GM19240 (cell line): ENCODE measurements around the gene TPM3.
"Not testable (repeated sequence)": the region's sequence is repeated elsewhere in the genome, so short reads cannot be mapped to it uniquely, and the experiment has no call there.

Experiments
- DNase-seq: peaks from one replicate; pipeline ENCODE4 v3.0.0; 2011; ENCODE audit warnings: low spot score; ENCODE audit not compliant: insufficient read length

The TPM3 gene

DNA sequence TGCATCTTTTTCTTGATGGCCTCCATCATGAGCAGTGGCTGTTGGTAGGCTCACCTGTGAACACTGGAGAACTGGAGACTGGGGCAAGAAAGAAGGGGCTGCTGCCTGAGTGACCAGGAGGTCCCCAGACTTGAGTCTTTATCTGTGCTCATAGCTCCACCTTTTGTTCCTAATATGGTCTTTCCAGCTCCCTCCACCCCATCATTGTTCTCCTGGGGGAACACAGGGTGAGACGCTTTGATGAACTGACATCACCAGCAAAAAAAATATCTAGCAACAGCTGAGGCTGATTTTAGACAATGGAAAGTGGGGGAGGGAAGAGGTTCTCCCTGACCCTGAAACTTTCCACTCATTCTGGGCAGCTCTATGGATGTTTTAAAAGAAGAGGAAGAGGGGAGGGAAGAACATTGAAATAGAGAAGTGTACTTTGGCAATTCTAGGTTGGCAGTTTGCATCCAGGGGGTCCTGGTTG lies at the start of gene TPM3:
Gene TPM3 (minus strand): TSS at position 111 of the 472 bp plus-strand sequence. CDS start 82 bp downstream, at position 29.
- DNase-seq = no peak

DNA sequence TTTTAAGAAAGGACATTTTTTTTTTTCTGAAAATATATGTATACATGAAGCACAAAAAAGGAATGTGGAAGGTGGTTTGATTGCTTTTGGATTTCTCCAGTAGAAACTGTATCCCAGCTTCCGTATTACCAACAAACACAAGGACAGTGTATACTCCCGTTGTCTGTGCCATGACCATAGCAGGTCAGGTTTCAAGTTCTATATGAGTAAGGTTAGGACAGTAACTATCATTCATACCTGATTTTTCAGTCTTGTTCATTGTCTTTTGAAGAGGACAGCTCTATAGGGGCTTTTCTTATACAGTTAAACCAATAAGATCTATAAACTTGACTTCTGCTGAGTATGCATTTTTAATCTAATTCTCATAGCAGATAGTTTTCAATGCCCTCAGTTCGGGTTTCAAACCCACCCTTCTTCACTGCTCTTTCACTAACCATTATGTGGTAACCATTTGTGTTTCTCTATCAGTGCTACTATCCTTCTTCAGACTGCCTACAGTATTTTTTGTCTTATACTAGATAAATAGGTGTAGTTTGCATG lies 48.5 kb upstream of the TPM3 start:
- DNase-seq = no peak

DNA sequence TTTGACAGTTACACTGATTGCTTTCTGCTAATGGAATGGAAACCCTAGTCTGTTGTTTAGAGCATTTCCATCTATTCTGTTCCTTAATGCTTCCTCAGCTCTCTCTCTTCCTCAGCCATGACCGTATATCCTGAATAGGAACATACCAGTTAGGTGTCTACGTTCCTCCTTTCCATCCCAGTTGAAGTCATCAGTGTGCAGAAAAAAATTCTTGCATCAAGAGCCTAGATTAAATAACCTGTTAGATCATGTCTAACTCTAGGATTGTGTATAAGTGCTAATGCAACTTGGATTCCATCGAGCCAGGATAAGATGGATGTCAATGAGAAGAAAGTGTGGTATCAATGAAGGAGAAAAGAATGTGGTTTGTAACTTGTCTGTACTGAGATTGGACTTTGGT lies 47.6 kb upstream of the TPM3 start:
- no peak for DNase-seq

DNA sequence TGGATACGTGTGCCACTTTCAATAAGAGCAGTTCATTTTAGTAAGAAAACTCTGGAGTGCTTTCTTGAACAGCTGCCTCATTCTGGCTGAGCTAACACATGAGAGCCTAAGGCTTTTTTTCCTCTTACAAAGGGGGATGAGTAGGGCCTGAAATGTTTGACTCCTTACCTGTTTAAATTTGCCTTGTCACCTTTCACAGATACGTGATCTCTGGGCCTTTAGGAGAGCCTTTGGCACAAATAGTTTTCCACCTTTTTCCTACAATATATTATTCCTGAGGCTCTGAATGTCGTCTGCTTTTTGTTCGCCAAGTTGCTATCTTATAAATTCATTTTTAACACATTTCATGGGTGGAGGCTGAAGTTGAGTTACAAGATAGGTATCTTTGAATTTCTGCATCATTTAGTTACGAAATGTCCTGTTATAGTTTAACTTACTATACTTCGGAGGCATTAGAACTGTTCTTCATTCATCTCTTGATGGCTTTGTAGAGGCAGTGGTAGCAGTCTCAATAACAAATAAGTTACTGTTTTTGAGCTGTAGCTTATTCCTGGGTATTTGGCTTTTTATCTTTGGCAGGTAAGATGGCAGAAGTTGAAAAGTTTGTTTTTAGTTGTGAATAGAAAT lies 46.1 kb upstream of the TPM3 start:
- no peak for DNase-seq

DNA sequence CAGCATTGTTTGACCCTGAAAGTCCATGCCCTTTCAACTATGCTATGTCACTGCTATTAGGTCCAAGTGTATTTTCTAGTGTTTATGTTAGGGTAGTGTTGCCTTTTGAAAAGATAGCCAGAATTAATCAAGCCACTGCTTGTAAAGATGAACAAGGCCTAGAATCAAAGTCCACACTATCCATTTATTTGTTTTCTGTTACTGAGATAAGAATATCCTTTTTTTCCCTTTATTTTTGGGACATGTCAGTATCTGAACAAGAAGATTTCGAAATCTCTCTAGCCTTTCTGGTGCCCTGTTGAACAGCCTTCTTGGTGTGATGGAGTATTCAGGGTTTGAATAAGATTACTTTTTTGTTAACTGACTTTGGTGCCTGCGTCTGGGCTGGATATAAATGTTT lies 45.5 kb upstream of the TPM3 start:
- DNase-seq = no peak

DNA sequence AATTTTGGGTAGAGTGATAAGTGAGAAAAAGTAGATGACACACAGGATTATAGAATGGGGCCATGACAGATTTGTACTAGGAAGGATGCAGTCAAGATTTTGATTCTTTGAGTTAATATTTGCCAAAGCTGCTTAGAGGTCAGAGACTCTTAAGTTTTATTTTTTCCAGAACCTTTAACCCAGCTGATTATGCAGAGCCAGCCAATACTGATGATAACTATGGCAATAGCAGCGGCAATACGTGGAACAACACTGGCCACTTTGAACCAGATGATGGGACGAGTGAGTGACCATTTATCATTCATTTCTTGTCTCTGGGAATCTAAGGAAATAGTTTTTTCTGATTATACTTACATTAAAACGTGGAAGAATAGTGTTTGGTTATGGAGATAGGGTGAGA lies 45.0 kb upstream of the TPM3 start:
- DNase-seq = no peak

DNA sequence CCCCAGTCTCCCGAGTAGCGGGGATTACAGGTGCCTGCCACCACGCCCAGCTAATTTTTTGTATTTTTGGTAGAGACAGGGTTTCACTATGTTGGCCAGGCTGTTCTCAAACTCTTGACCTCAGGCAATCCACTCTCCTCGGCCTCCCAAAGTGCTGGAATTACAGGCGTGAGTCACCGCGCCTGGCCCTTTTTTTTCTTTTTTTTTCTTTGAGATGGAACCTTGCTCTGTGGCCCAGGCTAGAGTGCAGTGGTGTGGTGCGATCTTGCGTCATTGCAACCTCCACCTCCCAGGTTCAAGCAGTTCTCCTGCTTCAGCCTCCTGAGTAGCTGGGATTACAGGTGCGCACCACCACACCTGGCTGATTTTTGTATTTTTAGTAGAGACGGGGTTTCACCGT lies 41.2 kb upstream of the TPM3 start:
- DNase-seq = not testable (repeated sequence)

DNA sequence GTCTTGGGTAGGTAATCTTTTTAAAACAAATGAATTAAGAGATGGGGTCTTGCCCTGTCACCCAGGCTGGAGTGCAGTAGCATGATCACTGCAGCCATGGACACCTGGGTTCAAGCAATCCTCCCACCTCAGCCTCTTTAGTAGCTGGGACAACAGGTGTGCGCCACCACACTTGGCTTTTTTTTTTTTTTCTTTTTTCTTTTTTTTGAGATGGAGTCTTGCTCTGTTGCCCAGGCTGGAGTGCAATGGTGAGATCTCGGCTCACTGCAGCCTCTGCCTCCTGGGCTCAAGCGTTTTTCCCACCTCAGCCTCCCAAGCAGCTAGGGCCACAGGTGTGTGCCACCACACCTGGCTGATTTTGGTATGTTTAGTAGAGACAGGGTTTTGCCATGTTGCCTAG lies 39.2 kb upstream of the TPM3 start:
- DNase-seq = not testable (repeated sequence)

DNA sequence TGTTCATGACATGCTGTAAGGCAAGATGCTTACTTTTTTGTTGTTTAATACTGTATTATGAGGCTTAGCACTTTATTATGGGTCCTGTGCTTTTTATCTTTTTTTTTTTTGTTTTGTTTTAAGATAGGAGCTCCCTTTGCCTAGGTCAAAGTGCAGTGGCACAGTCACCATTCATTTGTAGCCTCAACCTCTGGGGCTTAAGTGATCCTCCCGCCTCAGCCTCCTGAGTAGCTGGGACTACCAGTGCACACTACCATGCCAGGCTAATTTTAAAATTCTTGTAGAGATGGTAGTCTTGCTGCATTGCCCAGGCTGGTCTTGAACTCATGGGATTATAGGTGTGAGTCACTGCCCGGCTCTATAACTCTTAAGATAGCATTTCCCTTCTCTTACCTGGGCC lies 33.5 kb upstream of the TPM3 start:
- no peak for DNase-seq

DNA sequence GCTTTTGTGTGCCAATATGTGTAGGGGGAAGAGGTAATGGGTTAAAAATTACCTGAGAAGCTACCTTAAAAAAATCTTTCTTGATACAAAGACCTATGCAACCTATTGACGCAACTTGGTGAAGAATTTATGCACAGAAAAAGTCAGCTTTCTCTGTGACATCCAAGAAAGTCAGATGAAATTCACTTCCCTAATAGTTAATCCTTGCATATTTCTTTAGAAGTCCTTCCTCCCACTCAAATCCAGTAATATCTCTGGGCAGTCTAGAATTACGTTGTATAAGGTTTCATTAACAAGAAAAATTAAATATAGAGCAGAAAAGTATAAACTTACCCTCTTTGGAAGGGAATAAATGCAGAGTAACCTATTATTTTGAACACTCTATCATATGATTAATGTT lies 31.7 kb upstream of the TPM3 start:
- DNase-seq = no peak

DNA sequence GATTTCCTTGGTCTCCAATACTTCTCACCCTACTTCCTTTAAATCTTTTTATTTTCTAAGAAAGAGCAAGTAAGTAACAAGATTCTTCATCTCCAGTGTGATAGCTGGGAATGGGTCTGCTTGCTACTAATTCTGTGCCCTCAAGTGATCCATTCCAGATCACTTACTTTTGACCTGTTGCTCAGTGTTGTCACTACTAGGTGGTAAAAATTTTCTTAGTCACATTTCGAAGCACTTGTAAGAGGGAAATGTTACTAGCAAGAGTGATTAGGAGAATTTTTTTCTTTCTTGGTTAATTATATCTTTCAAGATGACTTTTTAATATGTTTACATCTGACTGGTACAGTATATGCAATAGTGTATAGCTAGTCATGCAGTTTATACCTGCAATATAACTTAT lies 31.0 kb upstream of the TPM3 start:
- no peak for DNase-seq

DNA sequence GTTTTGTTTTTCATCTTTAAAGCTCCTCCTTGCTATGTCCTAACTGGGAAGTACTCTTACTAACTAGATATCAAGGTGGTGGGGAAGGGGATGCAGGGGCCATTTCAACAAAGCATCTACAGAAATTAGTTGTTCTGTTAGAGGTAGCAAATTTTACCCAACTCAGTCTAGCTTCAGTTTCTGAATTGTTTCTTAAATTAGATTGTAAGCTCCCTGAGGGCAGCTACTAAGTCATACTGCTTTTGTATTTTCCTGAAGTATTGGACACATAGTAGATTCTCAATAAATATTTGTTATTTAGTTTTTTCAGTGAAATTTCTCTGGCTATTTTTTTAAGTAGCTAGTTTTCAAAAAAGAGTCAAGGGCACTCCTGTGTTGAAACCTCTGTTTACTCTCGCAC lies 30.6 kb upstream of the TPM3 start:
- no peak for DNase-seq

DNA sequence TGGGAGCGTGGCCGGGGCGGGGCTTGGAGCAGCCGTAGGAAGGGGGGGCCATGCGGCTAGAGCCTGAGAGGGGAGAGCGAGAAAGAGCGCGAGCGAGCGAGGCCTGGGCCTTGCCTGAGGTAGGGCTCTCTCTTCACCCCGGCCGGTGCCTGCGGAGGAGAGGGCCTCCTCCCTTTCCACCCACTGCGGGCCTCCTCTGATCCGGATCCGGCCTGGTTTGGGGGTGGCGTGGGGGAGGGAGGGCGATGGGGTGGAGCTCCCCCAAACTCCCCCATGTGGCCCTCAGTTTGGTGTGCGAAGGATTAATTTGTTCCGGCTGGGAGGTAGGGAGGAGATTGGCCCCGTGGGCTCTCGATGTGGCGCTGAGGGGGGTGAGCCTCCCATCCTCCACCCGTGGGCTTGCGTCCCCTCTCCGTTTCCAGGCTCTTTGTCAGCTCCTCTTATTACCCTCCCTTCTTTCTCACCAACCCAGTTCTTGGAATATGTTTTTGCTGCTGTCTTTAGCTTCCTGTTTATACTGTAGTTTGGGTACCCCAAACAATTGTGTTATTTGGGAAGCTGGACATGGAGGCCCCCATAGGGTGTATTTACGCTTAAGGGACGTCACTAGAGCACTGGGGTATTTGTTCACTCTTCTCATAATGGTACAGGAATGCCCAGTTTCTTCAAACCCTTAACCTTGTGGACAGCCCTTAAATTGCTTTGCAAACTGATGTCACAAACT lies 29.5 kb upstream of the TPM3 start:
- peak; percentile 16 for DNase-seq

DNA sequence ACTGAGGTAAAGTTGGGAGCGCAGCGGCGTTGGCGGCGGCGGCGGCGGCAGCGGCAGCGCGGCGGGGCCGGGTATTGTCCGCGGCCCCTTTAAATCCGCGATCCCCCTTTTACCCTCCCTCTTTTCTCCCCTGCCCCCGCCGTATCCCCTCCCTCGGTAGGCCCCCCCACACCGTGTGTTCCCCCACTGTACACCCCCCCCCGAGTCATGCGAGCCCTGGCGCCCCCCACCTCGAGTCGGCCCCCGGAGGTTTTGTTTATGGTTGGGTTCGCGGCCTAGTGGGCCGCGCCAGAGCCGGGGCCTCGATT lies 29.0 kb upstream of the TPM3 start:
- DNase-seq = no peak

DNA sequence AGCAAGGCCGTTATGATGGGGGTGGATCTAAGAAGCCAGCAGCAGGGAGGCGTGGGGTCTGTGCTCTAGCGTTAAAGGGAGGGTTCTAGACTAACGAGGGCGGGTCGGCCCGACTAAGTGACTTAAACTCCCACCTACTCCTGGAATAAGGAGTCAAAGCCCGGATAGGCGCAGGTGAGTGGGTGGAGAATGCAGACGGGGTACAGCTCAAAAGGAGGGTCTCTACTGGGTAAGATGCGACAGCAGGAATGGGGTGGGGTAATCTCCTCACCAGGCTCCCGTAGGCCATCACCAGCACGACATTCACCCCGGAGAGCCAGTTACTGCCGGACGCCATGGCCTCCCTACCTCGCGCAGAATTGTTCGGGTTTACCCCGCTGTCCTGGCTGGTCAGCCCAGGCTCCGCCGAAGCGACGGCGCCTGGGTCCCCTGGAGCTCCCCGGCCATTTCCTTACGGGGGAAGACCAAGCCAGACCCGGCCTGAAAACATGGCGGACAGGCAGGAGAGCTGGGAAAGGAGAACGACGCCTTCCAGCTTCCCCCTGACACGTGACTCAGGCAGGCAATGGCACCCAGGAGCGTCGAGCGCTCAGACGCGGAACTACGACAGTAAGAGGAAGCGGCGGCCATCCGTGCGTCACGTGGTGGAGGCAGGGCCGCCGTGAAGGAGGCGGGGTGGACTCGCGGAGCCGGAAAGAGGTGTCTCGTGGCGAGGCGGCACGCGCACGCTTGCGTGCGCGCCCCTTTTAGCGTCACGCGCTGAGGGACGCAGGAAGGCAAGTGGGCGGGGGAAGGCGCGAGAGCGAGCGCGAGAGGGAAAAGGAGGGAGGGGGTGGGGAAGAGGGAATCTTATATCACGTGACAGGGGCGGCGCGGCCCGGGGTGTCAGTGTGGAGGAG lies 28.4 kb upstream of the TPM3 start, which contains the start of gene UBAP2L:
Gene UBAP2L (plus strand): TSS at position 885 of the 899 bp plus-strand sequence. CDS start 4,169 bp downstream, outside the sequence.
- peak; percentile 83 for DNase-seq

DNA sequence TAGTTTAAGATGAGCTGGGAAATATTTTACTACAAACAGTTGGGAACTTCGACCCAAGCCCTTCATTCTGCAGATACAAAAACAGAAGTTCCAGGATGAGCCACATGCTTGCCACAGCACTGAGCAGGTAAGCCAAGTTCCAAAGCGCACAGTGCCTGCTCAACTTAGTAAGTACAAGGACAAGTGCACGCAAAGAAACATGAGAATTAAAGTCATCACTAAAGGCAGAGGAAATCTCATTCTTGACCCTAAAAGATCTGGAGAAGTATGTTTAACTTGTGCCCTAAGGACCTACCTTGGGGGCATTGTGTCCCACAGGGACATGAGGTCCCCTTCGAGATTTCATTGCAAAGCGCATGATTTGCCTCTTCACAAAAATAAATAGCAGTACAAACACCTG lies 27.6 kb upstream of the TPM3 start:
- DNase-seq = no peak

DNA sequence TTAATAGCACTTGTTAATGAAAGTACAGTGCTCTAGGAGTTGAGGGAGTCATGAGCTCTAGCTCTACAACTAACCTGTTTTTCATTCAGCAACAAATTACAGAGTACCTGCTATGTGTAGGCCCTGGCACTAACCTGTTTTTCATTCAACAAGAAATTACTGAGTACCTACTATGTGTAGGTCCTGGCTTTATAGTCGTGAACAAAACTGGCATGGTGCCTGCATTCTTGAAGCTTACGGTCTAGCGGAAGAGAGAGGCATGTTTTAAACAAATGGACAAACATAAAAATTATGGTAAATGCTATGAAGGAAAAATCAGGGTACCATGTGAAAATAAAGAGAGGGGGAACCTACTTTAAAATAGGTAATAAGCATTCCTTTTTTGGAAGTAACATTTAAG lies 26.6 kb upstream of the TPM3 start:
- no peak for DNase-seq

DNA sequence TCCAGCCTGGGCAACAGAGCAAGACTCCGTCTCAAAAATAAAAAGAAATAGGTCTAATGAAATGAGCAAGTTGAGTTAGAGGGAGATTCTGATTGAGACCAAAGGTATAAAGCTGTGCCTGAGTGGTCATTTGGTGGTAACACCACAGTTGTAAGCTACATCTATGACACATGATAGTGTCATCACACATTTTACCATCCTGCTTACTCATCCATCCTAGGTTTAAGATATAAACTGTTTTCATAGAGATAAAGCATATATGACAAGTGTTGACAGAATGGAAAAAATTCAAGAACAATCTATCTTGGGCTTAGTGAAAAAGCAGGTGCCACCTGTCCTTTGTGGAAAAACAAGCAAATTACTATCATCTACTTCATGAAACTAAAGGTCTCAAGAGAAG lies 21.4 kb upstream of the TPM3 start:
- no peak for DNase-seq

DNA sequence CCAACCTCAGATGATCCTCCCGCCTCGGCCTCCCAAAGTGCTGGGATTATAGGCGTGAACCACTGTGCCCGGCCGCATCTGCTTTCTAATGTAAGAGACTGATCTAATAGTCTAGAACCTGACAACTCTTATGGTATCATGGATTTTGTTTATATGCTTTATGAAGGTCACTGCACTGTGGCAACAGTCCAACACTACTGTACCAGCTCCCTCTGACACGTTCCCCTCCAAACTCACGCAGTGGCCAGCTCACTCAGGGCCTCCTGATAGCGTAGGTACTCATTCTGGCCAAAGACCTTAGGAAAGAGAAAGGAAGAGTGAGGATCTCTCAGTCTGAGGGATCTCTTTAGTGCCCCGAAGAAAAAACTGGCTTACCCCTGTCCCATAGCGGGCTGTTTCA lies 20.2 kb upstream of the TPM3 start:
- no peak for DNase-seq

DNA sequence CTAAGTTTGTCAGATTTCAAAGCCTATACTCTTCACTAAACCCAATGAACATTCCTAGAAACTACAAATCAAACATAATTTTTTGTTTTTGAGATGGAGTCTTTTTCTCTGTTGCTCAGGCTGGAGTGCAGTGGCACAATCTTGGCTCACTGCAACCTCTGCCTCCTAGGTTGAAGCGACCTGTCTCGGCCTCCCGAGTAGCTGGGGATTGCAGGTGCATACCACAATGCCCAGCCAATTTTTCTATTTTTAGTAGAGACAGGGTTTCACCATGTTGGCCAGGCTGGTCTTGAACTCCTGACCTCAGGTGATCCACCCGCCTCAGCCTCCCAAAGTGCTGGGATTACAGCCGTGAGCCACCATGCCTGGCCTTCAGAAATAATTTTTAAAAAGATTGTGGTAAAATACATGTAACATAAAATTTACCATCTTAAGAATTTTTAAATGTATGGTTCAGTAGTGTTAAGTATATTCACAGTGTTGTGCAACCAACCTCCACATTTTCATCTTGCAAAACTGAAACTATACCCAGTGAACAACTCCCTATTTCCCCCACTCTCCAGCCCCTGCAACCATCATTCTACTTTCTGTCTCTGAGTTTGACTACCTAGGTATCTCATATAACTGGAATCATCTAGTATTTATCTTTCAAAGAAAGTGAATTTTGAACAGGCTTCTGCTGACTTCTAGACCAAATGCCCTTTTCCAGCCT lies 16.9 kb upstream of the TPM3 start:
- no peak for DNase-seq

DNA sequence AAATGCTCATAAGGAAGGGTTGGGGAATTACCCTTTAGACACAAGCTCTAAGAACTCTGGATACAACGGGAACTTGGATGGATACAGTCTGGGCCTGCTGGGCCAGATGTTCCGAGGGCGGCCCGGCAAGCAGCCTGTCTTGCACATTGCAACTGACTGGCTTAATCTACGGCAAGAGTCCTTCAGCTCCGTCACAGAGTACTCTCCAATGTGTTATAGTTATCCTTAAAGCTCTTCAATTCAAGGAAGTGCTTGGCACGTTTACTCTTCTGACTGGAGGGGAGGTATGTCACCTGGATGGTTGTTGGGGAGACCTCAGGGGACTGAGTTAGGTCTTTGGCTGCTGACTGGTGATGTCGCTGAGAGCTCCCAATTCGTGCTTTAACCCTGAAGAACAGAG lies 15.4 kb upstream of the TPM3 start:
- DNase-seq = no peak
